GM18868 (cell line): ENCODE results near the gene C6orf136.
A peak's percentile ranks its signal among the peaks of the same experiment; 100 is the strongest.
"Not testable (repeated sequence)": the region's sequence is repeated elsewhere in the genome, so short reads cannot be mapped to it uniquely, and the experiment has no call there.

ENCODE experiments used
- ATAC-seq: cut with Tn5 transposase; IDR thresholded peaks from one replicate; pipeline ENCODE4 v1.9.1; 2021; ENCODE audit warnings: mild to moderate bottlenecking, moderate library complexity; ENCODE audit not compliant: unreplicated experiment

The C6orf136 gene

GRCh38 chr6:30646450-30647241 is at the start of gene C6orf136:
TSS of gene C6orf136 (plus strand) at chr6:30647133. CDS start at chr6:30647232, 99 bp downstream.
- peak; percentile 70 for ATAC-seq

DNA sequence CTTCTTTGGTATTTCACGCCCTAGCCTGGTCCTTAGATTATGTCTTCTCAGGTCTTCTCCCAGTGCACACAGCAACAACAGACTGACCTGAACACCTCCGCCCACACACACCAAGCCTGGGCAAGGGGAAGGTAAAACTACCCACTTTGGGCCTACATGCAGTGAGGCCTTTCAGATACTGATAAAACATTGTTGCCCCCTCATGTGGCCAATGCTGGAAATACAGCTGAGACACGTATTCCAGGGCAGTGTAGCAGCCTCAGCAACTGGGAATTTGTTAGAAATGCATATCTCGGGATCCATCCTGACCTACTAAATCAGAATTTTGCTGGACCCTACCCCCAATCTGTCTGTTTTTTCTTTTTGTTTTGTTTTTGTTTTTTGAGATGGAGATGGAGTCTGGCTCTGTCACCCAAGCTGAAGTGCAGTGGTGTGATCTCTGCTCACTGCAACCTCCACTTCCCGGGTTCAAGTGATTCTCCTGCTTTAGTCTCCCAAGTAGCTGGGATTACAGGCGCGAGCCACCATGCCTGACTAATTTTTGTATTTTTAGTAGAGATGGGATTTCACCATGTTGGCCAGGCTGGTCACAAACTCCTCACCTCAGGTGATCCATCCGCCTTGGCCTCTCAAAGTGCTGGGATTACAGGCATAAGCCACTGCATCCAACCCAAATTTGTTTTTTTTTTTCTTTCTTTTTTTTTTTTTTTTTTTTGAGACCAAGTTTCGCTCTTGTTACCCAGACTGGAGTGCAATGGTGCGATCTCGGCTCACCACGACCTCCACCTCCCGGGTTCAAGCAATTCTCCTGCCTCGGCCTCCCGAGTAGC is 49.4 kb upstream of the C6orf136 start:
- ATAC-seq, result not testable (repeated sequence)

GRCh38 chr6:30598912-30599624 is 47.9 kb upstream of the C6orf136 start:
- ATAC-seq, result no peak

DNA sequence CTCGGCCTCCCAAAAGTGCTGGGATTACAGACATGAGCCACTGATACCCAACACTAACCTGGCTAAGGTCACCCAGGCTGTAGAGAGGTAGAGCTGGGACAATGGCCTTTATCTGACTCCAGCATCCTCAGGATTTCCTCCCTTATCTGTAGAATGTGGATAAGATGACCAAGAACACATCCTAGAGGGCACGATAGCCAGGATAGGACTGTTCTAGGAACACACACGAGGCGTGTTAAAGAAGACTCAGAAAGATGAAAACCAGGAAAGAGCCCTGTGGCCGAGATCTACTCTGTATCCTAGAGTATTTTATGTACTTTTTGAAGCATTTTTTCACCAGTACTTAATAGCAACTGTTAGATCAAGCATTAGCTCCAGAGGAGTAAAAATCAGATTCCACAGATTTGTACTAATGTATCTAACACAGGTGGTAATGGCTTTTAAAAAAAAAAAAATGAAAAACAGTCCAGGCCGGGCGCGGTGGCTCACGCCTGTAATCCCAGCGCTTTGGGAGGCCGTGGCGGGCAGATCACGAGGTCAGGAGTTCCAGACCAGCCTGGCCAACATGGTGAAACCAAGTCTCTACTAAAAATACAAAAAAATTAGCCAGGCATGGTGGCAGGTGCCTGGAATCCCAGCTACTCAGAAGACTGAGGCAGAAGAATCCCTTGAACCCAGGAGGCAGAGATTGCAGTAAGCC is 47.2 kb upstream of the C6orf136 start:
- ATAC-seq, result no peak

GRCh38 chr6:30600451-30600961 is 46.4 kb upstream of the C6orf136 start:
- no peak for ATAC-seq

DNA sequence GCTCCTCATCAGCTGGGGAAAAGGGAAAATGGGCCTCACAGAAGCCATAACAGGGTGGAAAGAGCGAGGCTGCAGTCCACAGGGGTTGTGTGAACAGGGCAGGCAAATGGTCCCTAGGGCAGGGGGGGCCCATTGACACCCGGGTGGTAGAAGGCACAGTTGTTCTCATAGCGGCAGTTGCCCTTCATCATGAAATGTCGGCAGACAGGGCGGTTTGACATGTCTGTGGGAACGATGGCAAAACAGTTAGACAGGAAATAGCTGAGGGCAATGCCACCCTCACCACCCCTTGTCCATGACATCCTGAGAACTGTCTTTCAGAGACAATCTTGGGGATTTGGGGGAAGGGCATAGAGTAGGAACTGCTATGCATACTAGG is 45.5 kb upstream of the C6orf136 start:
- no peak for ATAC-seq

- ATAC-seq, result no peak
Measured at GRCh38 chr6:30601815-30602641, 44.9 kb upstream of the C6orf136 start.

- ATAC-seq, result no peak
Measured at GRCh38 chr6:30603961-30604360, 43.0 kb upstream of the C6orf136 start.

GRCh38 chr6:30610065-30610464 is 36.9 kb upstream of the C6orf136 start:
- ATAC-seq, result no peak

GRCh38 chr6:30611150-30611855 is 35.6 kb upstream of the C6orf136 start:
- no peak for ATAC-seq

GRCh38 chr6:30611856-30612194 is 35.1 kb upstream of the C6orf136 start:
- ATAC-seq, result no peak

- no peak for ATAC-seq
Measured at GRCh38 chr6:30612213-30612612, 34.7 kb upstream of the C6orf136 start.

- no peak for ATAC-seq
Measured at GRCh38 chr6:30612687-30613248, 34.2 kb upstream of the C6orf136 start.

DNA sequence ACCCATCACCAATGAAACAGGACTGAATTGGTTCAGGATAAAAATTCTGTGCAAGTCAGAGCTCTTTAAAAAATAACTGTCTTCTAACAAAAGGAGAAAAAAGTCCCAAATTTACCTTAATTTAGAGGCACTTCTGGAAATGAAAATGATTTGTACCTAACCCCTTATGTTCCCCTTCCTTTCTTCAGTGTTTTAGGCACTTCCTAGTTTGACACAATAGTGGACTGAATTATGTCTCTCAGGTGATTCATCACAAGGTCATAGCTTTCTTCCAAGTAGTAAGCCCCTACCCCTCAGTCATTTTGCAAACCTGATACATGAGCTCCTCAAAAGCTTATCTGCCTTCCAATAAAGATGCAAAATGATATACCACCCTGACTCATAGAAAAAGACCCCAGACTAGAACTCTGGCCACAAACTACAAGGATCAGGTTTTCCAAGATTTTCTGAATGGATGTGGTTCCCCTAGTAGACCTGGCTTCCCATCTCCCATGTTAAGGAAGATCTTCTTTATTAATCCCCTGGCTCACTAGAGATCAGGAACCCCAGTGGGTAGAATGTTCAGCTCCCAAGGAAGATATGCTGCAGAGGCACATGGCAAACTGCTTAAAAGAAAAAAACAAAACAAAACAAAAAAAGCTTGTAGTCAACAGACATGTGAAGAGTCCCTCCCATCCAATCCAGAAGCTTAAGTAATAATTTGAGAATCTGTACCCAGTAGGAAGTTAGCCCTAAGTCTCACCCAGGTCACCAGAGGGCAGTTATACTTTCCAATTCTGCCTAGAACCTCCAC is 33.5 kb upstream of the C6orf136 start:
- no peak for ATAC-seq

GRCh38 chr6:30614044-30614842 is 32.7 kb upstream of the C6orf136 start:
- ATAC-seq, result no peak

DNA sequence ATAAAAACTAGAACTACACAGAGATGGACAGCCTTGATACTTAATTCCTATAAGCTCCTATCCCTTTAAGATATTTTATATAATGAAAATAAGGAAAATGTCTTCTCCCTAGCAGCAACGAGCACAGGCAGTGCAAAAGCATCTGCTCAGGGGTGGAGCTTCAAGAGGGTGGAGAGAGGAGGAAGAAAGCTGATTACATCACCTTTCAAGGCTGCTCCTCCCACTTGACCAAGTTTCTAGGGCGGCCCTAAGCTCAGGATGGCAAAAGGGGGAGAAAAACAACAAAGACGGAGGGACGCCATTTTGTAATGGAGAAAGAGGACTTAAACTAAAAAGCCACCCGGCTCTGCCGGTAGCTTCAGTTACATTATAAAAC is 32.1 kb upstream of the C6orf136 start:
- ATAC-seq, result peak; percentile 51

DNA sequence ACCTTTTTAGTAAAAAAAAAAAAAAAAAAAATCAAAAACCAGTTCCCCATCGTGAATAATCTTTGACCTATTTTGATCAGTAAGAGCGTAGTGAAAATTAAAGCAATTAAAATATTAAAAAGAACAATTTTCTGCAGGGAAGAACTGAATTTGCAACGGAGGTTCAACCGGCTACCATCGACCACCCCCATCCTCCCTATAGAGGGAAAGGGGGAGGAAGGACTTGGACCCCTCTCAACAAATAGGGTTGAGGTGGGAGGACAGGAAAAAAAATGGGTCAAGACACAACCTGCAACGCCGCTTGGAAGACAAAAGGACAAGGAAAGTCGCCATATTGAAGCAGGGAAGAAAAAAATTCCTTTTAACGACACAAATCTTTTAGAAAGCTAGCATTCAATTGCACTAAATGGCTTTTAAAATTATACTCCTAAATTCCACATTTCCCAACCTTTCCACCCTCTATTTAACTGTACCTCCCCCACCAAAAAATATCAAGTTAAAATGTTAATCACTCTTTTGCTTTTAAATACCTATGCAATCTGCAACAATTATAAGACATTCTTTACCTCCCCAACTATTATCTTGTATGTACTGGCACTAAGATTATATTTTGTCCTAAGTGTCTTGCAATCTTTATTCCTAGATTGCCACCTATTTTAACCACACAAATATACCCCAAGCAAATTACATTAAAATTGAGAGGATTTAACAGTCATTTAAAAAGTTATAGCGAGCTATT is 31.5 kb upstream of the C6orf136 start:
- no peak for ATAC-seq
